OCI-LY1 (cell line): ENCODE results near the gene FYB2.

Experiments
- EZH2 ChIP-seq: fragments of 200-600 bp; sonication (generic), shearing (Covaris generic); IDR thresholded peaks from 2 replicates; pipeline ENCODE4 v1.8.0; 2017; ENCODE audit warnings: borderline replicate concordance, mixed run types, mild to moderate bottlenecking, antibody characterized with exemption, low read length, moderate library complexity, mixed read lengths
- TF ChIP-seq, protein P1 (sequence below): fragments of 200-600 bp; sonication (generic), shearing (Covaris generic); IDR thresholded peaks from 2 replicates; pipeline ENCODE4 v1.5.1; 2017; ENCODE audit warnings: mild to moderate bottlenecking, antibody characterized with exemption, low read length, moderate library complexity, mixed read lengths

DNA sequence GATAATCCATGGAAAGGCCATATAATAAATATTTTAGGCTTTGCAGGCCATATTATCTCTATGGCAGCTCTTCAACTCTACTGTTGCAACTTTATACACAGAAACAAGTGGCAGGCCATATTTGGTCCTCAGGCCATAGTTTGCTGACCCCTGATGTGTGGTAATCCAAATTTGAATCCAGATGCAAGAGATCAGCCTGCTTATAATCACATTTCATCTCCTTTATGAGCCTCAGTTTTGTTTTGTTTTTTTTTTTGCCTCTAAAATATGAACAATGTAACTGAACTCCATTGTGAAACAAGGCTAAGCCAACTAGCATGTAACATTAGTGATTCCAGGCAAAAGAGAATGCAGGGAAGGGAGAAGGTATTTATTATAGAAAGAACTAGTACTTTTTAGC is 92.5 kb downstream of the FYB2 start:
- TF ChIP-seq, protein P1, sequence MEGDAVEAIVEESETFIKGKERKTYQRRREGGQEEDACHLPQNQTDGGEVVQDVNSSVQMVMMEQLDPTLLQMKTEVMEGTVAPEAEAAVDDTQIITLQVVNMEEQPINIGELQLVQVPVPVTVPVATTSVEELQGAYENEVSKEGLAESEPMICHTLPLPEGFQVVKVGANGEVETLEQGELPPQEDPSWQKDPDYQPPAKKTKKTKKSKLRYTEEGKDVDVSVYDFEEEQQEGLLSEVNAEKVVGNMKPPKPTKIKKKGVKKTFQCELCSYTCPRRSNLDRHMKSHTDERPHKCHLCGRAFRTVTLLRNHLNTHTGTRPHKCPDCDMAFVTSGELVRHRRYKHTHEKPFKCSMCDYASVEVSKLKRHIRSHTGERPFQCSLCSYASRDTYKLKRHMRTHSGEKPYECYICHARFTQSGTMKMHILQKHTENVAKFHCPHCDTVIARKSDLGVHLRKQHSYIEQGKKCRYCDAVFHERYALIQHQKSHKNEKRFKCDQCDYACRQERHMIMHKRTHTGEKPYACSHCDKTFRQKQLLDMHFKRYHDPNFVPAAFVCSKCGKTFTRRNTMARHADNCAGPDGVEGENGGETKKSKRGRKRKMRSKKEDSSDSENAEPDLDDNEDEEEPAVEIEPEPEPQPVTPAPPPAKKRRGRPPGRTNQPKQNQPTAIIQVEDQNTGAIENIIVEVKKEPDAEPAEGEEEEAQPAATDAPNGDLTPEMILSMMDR: no peak
- no peak for TF ChIP-seq EZH2
